Iris pigment epithelial cell (primary cell): Measurements from ENCODE around the gene ELOA.
A peak's percentile ranks its signal among the peaks of the same experiment; 100 is the strongest.
"Not testable (repeated sequence)": the region's sequence is repeated elsewhere in the genome, so short reads cannot be mapped to it uniquely, and the experiment has no call there.

ENCODE experiments used
- DNase-seq: peaks from one replicate; pipeline ENCODE4 v3.0.0-alpha.2; 2011; ENCODE audit warnings: low read depth

The ELOA gene

GRCh38 chr1:23800400-23801337, 57.4 kb downstream of the ELOA start, which contains the start of gene GALE:
GALE (minus strand) TSS chr1:23800754; CDS start chr1:23799007, 1,747 bp downstream.
- DNase-seq = peak; percentile 95

DNA sequence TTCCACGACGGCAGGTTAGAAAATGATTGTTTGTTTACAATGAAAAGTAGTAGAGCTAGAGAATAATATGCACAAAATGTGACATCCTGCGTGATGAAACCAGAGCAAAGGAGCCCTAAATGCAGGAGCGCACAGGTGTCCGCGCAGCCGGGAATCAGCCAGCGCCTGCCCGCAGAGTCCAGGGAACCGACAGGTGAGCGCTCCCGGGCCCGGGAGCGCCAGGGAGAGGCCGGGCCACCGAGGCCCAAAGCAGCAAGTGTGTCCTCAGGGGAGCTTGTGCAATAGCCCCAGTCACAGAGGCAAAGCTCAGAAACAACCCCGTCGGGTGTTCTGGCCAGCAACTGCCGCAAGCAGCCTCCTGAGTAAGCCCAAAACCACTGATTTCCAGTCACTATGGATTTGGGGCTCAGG, 58.1 kb downstream of the ELOA start:
- no peak for DNase-seq

GRCh38 chr1:23801876-23802275, 58.6 kb downstream of the ELOA start:
- no peak for DNase-seq

- DNase-seq = not testable (repeated sequence)
These were observed 59.6 kb downstream of the ELOA start for GRCh38 chr1:23802809-23803342.

DNA sequence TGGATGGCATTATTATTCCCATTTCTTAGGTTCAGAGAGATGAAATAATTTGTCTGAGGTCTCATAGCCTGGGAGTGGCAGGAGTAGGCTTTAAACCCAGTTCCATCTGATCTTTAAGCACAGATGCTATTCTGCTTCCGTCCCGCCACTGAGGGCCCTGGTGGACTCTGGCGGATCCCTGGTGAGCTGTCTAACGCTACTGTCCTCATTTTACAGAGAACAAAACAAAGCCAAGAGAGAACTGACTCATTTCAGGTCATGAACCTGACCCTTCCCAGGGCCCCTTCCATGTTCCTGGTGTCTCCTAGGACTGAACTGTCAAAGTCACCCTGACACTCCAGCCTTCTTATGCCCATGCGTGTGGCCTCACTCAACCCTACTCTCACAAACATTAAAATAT, 60.4 kb downstream of the ELOA start:
- no peak for DNase-seq

DNA sequence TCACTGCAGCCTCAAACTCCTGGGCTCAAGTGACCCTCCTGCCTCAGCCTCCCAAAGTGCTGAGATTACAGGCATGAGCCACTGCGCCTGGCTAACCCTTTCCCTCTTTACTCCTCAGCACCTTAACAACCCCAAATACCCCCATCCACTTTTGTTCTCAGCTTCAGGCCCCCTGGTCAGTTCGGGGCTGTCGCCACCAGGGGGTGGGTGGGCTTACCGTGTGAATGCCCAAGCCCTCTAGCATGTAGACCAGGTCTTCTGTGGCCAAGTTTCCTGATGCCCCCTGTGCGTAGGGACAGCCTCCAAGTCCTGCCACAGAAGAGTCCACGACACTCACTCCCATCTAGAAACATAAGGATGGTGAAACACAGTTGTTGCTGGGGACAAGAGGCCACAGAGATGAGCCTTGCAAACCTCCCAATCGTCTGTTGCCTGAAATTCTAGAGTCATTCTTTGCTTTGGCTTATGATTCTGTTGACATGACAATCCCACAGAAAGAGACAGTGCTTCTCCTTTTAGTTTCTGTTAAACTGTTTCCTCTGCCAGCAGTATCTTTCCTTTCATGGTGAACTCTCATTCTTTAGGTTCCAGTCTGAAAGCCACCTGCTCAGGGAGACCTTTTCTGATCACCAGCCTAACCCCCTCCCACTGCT, 61.0 kb downstream of the ELOA start:
- no peak for DNase-seq

DNA sequence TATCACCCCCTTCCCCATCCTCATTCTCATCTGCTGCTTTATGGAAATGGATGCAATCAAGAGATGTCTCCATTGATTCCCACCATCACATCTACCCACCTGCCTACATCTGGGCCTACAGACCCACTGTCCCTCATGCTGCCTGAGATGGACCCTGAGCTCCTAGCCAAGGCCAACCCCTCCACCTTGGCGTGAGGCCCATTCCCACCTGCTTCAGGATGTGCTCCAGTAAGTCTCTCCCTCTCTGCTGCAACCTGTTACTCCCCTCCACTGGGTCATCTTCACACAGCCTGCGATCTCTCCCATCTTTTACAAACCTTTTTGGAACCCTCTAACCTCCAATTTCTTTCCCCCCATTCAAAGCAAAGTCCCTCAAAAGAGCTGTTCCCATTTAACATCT, 61.8 kb downstream of the ELOA start:
- DNase-seq = no peak

- no peak for DNase-seq
These were observed 63.0 kb downstream of the ELOA start for GRCh38 chr1:23806280-23806679.

GRCh38 chr1:23807453-23807852, 64.2 kb downstream of the ELOA start:
- peak; percentile 50 for DNase-seq

DNA sequence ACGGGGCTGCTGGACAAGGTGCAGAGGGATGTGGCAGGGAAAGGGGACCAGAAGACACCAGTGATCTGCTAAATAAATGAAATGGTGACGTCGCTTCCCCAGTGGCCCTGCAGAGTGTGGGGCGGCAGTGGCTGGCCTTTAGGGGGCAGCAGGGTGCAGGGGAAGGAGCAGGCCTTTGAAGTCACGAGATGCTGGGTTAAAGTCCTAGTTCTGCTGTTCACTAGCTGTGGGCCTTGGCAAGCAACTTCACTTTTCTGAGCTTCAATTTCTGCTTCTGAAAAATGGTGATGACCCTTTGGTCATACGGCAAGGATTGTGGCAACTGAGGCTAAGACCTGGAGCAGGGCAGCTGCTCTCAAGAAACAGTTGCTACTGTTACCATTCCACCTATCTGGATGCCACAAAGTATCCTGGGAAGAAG, 66.5 kb downstream of the ELOA start:
- DNase-seq = peak; percentile 64

DNA sequence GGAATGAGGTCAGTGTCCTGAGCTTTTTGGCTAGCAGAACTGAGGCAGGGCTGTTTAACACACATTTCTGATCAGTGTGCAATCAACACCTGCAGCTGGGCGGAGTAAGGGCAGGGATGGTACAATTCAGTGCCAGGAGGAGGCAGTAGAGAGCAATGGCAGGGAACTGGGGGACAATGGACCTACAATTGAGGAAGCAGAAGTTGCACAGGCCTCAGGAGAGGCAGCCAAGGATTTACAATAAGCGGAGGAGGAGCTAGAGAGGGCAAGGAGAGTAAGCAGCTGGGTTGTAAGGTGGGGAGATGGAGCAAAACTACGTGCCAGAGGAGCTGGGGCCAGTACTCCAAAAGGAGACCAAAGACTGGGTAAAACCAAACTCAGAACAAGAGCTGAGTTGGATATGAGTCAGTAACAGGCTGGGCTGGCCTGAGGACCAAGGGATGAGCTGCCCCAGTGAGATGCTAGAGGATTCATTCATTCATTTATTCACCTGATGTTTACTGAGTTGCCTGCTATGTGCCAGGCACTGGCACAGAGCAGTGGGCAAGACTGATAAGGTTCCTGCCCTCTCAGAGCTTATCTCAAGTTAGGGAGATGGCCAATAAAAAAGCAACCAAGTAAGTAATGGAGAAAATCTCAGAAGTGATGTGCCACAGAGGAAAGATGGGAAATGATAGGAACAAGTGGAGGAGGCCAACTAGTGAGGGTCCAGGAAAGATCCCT, 67.7 kb downstream of the ELOA start:
- peak; percentile 46 for DNase-seq
